ENCODE data around the gene LRRC28.

Gene LRRC28

DNA sequence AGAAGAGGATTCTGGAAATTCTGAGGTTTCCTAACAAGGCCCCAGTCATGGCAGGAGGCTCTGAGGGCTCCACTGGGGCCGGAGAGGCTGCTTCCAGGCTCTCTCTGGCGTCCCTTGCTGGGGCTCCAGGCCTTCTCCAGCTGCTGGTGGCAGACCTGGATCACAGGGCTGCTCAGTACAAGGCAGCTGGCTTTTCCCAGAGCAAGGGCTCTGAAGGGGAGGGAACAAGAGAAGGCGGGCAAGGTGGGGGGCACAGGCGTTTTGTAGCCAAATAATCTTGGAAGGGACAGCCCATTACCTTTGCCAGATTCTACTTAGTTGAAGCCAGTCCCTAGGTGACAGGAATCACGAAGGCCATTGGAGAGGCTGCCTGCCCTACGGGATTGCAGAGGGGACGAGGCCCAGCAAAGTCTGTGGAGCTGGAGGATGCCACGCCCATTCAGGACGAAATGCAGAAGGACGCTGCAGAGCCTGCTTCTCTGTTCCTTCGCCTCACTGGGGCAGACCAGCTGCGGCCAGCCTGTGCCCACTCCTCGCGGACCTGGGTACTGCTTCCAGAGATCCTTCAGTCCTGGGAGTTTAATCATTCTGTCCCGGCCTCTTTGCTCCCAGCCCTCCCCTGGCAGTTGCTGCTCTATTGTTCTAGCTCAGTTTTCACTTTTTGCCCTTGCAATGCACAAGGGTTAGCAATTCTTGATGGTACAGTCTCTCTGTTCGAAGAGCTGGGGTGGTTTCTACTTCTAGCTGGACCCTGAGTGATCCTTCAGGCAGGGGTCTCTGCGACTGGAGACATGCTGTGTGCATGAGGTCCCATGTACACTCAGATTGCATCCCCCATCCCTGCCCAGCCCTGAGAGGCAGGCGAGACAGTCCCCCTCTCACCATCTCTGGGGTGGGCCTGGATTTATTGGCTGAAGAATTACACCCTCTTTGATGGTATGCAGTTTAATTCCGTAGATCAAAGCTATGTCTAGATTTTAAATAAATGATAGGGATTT, 165.2 kb downstream of the LRRC28 start:
- DNase-seq (ENCODE audit: low spot score): no peak

DNA sequence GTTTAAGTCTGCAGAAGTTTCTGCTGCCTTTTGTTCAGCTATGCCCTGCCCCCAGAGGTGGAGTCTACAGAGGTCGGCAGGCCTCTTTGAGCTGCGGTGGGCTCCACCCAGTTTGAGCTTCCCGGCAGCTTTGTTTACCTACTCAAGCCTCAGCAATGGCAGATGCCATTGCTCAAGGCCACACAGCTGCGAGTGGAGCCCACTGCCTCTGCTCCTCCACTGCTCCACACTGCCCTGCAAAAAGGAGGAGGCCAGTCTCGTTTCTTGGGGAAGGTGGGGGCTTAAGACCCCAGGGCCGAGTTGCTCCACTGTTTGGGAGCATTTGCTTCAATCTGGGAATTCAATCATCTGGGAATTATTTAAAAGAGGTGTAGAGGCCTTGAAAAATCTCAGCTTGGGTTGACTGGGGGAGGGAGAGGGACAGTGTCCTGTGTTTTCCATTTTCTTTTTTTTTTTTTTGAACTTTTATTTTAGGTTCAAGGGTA, 169.9 kb downstream of the LRRC28 start:
- no peak for DNase-seq (ENCODE audit: low spot score)

DNA sequence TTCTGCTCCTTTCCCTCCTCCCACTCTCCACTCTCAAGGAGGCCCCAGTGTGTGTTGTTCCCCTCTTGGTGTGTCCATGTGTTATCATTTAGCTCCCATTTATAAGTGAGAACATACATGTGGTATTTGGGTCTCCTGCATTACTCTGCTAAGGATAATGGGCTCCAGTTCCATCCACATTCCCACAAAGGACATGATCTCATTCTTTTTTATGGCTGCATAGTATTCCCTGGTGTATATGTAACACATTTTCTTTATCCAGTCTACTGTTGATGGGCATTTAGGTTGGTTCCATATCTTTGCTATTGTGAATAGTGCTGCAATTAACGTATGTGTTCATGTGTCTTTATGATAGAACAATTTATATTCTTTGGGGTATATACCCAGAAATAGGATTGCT, 170.5 kb downstream of the LRRC28 start:
- no peak for DNase-seq (ENCODE audit: low spot score)

DNA sequence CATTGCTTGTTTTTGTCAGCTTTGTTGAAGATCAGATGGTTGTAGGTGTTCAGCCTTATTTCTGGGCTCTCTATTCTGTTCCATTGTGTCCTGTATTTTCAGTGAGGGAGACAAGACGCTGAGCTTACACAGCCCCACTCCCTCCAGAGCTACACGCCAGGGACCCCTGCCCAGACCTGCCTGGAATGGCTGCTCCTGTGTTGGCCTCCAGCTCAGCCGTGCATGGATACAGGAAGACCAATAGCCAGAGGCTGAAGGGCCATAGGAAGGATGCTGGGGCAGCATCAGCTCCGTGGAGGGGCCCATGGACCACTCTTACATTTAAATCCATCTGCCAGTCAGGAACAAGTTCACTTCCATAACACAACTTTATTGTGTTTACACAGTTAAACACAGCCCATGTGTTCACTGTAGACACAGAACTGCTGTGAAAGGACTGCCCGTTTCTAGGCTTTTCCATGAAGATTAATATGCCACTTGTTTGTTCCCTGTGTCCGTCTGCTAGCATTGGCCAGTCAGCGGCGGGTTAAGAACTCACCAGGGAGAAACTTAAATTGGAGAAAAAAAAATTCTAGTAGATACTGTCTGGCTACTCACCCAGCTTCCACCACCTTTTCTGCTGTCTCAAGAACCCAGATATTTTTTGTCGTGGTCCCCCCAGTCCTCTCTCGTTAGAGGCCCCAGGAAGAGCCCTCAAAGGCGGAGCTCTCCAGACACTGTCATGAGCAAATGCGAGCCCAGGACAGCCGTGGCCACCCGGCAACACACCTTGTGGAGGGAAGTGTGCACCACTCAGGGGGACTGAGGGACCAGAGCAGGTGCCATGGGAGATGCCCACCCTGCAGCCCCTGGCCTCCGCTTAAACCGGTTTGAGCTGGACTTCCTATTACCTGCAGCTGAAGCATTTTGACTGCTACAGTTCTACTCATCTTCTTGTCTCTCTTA, 172.2 kb downstream of the LRRC28 start:
- DNase-seq (ENCODE audit: low spot score): no peak

DNA sequence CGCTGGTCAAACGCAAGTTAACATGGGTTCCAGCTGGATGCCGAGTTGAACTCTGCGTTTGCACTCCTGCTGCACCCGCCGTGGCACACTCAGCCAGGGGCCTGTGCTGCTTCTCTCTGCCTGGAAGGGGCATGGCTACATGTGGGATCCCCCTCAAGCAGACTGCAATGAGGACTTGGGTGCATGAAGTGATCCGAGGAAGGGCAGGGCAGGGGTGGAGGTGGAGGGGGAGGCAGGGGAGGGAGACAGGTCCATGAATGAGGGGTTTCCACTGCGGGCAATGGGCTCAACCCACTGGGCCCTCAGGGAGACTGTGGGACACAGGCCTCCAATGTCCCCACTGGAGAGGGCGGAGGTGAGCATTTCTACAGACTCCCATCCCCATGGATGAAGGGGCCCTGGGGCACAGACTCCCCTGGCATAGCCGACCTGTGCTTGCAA, 172.9 kb downstream of the LRRC28 start:
- DNase-seq (ENCODE audit: low spot score): no peak

DNA sequence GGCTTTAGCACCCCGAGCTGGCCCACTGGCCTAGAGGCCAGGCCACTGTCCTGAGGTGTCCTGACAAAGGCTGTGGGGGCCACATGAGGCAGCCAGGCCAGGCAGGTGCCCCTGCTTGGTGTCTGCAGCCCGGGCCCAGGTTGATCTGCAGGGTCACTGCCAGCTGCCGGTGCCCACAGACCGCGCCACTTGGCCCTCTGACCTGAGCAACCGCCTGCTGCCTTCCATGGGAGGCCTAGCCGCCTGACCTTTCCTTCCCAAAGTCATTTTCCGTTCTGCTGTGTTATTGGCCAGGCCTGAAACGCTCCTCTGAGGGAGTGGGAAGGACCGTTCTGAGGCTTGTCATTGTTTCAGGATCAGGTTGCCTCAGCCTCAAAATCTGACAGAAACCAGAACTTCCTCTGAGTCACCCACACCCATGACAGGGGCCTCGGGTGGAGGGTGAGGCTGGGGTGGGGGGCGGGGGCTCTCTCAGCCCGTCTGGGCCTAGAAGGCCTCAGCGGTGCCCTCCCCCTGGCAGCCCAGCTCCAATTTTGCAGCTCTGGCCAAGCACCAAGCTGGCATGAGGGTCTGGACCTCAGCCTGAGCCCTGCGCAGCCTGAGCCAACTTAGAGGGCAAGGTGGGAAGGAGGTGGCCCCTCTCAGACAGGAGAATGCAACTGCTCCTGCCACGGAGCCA, 173.8 kb downstream of the LRRC28 start:
- DNase-seq (ENCODE audit: low spot score): no peak

DNA sequence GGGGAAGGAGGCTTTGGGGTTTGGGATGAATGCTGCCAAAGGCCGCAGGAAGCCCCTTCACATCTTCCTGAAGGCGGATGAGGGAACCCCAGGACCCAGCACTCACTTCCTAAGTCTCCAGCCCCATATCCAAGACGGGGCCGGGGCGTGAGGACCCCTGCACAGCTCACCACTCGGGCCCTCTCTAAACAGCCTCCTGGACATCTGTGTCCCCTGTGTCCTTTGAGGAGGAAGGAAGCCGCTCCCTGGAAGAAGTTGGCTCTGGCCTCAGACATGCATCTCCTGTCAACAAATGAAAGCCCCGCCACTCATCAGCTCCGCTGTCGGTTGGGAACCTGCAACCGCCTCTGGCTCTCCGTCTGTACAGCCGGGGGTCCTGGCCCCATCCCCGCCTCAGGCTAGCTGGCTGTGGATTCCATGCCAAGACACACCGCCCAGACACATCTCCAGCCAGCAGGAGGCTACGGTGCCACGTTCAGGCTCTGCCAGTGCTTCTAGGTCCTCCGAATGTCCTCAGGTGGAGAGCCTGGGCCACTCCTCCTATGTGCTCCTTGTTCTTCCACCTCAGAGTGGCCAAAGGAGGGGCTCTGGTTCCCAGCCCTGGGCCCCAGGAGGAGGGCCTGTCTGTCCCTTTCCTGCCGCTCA, 174.5 kb downstream of the LRRC28 start:
- DNase-seq (ENCODE audit: low spot score): no peak

DNA sequence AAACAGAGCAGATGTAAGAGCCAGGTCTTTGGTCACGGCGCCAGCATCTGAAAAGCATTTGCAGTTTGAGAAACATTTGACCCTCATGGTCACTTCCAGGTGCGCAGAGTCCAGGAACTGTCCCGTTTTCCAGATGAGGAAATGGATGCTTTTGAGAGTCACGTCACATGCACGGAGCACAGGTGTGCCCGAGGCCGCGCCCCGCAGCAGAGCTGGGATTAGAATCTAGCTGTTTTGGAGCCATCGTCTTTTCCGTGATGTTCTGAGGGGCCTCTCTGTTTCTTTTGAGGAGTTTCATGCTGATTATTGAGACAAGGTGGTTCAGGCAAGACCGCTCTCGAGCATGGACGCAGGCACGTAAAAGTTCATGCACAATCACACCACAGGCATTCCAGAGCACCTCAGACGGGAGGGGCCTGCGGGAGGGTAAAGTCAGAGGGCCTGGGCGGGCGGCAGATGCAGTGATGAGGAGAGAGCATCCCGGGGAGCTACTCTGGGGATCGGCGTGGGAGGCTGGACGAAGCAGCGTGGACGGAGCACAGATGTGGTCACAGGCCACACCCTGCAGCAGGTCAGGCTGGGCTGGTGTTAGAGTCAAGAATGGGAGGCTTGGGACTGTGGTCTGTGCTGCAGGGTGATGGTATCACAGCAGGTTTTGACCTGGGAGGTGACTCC, 175.3 kb downstream of the LRRC28 start:
- no peak for DNase-seq (ENCODE audit: low spot score)

DNA sequence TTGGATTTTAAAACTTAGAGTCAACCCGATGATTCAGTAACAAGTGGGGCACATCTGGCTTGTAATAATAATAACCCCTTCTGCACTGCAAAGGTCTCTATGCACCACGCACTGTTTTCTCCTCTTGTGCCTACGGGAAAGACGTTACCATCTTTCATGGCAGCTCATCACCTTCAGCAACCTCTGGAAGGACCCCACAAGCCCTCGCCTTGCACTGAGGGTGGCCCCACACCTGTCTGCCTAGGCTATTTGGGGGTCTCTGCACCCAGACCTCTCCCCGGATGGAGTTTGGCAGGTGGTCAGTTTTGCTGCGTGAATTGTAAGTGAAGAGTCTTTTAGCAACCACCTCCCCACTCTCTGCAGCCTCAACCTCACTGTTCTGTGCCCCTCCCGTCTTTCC, 175.9 kb downstream of the LRRC28 start:
- no peak for DNase-seq (ENCODE audit: low spot score)

DNA sequence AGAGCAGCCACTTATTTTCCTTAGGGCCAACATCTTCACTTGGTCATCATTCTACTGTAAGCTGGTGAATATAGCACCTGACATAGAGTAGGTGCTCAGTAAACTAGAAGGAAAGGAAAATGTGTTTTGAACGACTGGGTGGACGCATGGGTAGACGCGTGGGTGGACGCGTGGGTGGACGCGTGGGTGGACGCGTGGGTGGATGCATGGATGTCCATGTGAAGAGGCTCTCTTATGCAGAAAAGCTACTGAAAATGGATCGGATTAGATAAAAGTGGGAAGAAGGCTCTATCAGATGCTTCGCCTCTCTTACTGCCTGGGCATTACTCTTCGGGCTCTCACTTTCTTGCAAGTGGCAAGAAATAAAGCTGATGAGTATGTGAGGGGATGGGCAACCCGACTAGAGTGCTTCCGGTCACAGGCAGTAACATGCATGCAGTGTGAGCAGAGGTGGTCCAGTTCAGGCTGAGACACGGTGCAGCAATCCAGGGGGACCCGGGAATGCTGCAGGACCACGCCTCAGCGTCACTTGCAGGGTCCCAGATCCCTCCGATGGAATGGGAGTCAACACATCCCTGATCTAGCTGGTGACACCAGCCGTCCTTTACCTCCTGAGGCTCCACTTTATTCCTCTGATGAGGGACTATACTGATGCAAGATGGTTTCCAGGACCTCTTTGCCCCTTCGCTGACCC, 176.5 kb downstream of the LRRC28 start:
- DNase-seq (ENCODE audit: low spot score): no peak

DNA sequence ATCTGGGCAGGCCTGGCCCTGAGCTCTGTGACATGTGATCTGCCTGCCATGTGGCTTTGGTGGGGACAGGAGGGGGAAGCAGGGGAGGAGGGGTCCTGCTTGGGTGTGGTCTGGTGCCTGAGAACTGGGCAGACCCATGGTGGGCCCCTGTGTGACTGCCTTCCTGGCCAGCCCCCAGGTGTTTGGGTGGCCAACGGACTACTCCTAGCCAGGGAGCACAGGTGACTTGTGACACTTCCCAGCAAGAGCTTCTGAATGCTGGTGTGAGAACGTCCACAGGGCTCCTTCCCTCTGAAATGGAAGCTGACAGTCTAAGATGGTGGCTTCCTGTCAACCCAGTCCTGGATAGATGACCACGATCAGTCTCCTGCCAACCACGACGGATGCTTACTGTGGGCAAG, 178.4 kb downstream of the LRRC28 start:
- DNase-seq (ENCODE audit: low spot score): no peak

DNA sequence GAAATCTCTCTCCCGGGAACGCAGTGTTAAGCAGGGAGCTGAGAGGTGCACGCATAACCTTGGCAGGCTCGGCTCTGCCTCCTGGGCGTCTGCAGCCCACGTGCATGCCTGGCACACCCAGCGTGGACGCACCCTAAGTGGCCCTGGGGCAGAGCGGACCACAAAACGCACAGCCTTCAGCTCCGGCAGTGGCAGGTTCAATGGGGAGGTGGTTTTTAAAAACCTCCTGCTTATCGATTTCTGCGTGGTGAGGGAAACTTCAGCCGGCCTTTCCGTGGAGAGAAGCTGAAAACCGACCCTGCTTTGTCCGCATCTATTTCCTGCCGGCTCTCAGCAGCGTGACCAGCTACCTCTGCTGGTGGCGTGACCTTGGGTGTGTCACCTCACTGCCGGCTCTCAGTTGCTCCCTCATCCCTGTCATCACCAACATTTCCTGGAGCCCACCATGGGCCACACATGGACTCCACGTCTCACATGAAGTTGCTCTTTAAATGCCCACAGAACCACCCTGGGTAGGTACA, 179.7 kb downstream of the LRRC28 start:
- DNase-seq (ENCODE audit: low spot score): no peak

DNA sequence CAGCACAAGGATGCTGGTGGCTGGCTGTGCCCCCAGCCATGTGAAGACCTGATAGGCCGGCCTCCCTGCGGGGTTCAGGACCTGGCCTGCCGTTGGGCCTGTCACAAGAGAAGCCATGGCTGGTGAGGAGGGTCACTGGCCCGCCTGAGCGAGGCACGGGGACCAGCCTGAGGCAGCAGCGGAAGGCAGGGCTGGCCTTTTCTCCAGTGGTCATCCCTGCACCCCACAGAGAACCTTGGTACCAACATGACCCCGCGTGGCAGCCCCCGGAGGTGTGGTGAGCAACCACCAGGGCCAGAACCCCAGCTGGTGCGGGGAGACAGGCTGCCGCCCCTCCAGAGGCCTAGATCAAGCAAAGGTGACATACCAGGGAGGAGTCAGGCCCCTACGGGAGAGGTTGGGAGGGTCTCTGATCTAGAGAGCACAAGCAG, 180.4 kb downstream of the LRRC28 start:
- DNase-seq (ENCODE audit: low spot score): no peak

DNA sequence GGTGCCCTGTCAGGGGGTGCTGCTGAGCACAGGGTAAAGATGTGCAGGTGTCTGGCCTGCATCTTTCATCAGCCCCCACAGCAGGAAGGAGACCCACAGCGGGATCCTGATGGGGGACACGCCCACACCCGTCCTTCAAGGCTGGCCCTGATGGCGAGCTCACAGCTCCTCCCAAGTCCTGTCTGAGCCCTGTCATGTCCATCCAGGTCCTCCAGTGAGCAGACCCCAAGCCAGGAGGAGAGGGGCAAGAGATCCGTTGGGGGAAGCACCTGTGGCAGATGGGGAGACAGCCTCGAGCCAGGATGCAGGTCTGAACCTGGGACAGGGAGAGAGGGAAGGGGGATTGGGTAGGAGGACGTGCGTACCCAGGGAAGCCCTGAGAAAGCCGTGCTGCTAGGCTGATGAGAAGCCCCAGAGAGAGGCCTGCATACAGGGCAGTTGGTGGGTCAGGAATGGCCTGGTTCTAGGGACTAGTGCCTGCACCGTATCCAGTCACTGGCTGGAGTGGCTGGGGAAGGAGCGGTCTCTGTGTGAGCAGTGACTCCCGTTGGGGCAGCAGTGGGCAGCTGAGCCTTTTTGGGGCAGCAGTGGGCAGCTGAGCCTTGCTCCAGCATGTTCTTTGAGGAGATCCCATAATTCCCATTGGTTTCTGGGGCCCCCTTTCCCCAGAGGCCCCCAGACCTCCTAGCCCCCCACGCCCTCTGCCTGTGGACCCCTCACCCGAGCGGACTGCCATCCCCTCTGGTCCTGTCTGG, 181.2 kb downstream of the LRRC28 start:
- no peak for DNase-seq (ENCODE audit: low spot score)

DNA sequence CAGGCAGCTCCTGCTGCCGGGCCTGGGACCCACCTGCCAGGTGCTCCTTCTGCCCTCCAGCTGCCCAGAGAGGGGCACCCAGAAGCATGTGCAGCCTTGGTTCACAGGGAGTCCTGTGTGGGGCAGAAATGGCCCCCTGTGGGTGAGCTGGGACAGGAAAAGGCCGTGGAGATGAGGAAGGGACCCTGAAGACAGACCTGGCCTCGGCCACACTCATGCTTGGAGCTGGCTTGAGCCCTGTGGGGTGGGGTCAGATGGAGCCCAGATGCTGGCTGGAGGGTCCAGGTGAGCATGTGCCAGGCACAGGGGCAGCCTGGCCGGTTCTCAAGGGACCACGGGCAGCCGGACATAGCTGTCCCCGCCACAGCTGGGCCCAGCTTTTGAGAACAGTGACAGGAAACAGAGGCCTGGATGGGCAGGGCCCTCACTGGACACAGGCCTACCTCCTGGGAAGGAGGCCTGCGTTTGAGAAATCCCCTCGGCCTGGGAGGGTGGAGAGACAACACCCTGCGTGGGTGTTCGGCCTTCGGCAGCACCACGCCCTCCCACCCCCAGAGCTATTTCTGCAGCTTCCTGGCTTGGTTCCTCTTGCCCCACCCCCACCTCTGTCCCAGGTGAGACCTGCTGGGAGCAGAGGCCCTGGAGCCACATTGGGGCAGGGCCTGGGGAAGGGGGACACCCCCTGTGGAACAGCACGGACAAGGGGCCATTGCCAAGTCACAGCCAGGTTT, 181.9 kb downstream of the LRRC28 start:
- no peak for DNase-seq (ENCODE audit: low spot score)

DNA sequence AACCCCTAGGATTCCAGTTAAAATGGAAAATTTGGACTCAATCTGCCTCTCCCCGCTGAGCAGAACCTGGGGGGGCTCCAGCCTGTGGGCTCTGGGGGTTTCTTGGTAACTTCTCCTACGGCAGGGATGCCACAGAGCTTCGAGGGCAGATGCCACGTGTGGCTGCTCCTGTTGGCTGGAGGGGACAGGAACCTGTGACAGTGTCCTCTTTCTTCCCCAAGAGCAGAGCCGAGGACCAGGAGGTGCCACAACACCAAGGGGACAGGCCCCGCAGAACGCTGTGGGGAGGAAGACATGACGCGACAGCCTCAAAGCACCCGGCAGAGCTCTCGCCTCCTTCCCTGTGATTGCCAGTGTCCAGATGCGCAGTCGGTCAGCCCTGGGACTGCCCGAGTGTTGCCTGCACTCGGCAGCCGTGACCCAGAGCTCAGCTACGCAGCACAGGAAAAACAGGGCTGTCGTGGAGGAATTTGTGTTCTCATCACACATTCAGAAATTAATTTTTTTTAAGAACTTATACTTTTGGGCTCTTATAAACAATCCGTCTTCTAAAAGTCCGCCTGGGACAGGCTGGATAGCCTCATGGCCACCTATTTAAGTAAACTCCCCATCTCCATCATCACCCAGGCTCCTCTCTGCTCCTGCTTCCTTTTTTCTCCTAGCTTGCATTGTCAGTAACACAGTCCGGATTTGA, 182.6 kb downstream of the LRRC28 start:
- DNase-seq (ENCODE audit: low spot score): no peak

DNA sequence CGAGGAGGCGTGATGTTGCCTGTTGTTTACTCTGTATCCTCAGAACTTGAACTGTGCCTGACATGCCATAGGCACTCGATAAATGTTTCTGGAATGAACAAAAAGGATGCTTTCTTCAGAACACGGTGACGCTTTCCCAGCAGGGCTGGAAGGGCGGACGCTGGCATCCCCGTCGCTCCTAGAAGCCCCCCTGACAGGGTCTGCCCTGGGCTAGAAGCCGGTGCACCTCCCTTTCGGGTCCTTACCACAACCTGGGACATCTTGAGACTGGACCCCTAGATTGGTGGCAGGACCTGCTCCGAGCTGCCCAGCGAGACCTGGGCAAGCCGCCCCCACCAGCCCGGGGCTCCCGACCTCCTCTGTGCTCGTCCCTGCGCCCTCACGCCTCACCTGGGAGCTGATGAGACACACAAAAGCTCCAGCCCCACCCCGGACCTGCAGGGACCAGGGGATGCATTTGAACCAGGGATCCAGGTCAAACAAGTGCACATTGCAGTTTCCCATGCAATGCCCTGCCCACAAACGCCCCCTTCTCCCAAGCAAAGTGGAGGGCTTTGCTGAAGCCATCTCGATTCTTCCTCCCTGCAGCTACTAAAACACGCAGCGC, 183.3 kb downstream of the LRRC28 start:
- DNase-seq (ENCODE audit: low spot score): no peak

All from NAMALWA (cell line).